Mucosa of gallbladder (tissue), 1 donor: Measurements from ENCODE around the gene ARRB1. TPM values are rescaled to one million over a fixed set of nuclear protein-coding genes. Genes with fewer than 3 reads are reported as not detected.
"Not testable (repeated sequence)": the region's sequence is repeated elsewhere in the genome, so short reads cannot be mapped to it uniquely, and the experiment has no call there.

Source experiments
- DNase-seq: peaks from one replicate; pipeline ENCODE4 v3.0.0-alpha.2; 2020; ENCODE audit warnings: low spot score
- total RNA-seq: library from RNA; stranded (reverse); gene quantifications from one replicate; pipeline ENCODE4 v1.2.1, GENCODE V29; 2021
- donor health status: DM: no; HTN: no; CAD: no.

ARRB1 gene
- total RNA-seq, result 57.7 TPM

DNA sequence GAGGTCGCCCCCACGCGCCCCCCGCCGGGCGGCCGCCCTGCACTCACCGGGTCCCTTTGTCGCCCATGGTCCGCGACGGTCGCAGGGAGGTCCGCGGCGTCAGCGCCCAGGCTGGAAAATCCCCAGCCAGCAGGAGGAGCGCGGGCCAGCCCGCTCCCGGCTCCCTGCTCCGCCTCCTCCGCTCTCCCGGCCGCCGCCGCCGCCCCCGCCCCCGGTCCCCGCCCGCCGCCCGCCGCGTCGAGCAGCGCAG is at the start of gene ARRB1:
Gene ARRB1, minus strand, starts transcription at position 121 of the 250 bp plus-strand sequence. Its CDS starts 54 bp downstream, at position 67.
- DNase-seq, result no peak

DNA sequence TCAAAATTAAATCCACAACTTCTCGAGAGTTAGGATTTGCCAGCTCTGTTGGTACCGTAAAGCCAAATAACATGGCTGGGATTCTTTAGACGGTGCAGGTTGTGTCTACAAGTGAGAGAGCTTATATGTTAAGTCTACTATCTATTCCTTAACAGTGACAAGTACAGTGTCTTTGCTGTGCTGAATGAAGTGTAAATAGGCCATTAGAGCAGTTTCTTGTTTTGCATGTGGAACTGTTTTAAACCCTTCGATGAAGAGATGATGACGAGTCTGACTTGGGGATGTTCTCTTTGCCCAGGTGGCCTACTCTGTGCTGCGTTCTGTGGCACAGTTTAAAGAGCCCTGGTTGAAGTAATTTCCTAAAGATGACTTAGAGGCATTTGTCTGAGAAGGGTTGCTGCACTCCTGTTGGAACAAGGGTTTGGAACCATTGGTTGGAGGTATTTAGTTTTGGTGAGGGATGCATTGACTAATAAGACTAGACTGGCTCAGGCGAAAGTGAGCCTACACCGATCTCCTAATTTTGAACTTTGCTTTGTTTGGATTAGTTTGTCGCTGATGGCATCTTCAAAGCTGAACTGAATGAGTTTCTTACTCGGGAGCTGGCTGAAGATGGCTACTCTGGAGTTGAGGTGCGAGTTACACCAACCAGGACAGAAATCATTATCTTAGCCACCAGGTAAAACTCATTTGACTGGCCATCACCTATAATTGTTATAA is 48.8 kb upstream of the ARRB1 start:
- DNase-seq, result no peak

- DNase-seq, result peak; percentile 92
Observed at GRCh38 chr11:75399344-75400145, 48.1 kb upstream of the ARRB1 start, which contains the start of gene RPS3. RPS3 (plus strand) TSS chr11:75399518; CDS start chr11:75399548, 30 bp downstream.

DNA sequence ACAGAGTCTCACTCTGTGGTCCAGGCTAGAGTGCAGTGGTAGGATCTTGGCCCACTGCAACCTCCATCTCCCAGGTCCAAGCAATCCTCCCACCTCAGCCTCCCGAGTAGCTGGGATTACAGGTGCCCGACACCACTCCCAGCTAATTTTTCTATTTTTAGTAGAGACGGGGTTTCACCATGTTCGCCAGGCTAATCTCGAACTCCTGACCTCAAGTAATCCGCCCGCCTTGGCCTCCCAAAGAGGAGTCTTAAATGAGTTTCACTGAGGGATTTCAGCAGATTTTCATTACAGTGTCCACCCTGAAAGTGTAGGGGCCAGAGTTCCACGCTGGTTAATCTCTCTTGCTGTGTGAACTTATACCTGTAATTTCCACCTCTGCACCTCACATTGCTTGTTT is 47.4 kb upstream of the ARRB1 start:
- no peak for DNase-seq

DNA sequence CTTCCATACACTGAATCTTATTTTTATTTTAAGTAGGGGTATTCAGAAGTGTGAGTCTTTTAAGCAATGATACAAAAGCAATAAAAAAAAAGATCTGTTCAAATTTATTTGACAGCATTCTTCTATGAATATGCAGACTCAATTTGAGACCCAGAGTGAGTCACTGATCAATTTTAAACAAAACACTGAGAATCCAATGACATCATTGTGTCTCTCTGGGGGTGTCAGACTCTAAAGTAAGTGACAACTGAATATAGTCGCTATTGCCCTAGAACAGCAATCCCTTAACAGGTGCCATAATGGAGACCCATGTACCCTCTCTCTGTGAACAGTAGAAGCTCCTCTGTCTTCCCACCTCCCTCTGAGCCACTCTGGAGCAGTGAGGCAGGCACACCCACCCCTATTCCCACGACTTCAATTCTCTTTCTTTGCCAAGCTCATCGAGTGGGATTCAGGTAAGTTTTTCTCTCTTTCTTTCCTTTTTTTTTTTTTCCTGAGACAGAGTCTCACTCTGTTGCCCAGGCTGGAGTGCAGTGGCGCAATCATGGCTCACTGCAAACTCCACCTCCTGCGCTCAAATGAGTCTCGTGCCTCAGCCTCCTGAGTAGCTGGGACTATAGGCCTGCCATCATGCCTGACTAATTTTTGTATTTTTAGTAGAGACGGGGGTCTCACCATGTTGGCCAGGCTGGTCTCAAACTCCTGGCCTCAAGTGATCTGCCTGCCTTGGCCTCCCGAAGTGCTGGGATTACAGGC is 42.8 kb upstream of the ARRB1 start:
- DNase-seq, result no peak

DNA sequence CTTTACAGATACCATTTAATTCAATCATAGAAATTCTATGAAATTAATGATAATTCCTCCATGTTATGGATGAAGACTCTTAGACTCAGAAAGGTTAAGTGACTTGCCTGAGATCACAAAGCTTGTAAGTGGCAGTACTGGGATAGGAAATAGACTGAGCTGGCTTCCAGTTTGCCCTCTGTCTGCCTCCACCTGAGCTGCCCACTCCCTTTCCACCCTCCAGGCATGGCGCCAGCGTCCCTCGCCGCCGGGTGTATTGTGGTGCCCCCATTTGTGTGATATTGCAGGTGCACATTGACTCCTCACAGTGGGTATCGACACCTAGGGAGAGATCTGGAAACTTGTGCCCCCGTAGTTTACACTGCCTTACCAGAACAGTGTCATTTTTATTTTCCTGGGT is 38.5 kb upstream of the ARRB1 start:
- DNase-seq, result no peak

DNA sequence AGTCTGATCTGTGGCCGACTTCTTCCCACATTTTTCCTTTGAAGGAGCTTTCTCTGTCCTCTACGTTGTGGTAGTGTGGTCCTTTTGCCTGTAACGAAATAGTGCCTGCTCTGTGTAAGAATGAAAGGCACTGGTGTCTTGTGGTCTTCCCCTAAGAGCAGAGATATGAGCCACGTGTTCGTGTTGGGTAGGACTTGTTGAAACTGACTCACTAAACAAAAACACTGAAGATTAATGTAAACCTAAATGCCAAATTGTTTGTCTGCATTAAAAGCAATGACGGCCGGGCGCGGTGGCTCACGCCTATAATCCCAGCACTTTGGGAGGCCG is 37.8 kb upstream of the ARRB1 start:
- DNase-seq, result no peak

DNA sequence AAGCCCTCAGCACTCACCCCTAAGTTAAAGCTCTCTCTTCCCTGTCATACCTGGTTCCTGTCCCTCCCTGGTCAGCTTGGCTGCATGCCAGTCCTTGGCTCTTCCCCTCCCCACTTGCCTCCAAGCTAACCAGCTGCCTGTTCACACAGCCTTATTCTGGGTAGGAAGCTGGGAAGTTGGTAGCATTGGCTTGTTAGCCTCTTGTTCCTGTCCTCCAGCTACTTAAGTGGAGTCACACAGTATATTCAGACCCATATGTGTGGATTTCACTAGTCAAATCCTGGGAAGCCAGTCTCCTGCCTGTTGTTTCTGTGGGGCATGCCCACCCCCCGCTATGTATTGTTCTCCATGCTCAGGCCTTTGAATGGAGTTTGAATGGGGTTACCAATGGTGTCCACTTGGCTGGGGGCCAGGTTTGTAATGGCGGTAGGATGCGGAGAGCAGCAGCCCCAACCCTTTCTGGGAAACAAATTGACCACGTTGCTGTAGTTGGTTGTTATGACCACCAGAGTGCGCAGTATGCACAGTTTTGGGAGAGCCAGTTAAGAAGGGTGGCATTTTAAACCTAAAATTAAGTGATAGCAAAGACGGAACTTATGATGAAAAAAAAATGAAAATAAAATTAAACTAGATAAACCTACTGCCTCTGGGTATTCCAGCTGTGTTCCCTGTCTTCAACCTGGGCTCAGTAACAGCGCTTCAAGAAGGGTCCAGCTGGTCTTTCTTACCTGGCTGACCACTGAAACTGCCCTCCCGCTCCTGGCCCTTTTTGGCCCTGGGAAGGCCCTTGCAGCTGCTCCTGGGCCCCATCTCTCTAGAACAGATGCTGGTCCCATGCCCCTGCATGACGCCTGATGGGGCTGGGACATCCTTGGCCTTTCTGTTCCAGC is 37.2 kb upstream of the ARRB1 start:
- DNase-seq, result peak; percentile 69

- no peak for DNase-seq
Observed at GRCh38 chr11:75387736-75388294, 36.4 kb upstream of the ARRB1 start.

- no peak for DNase-seq
Observed at GRCh38 chr11:75386942-75387630, 35.6 kb upstream of the ARRB1 start.

GRCh38 chr11:75384438-75385080 is 33.1 kb upstream of the ARRB1 start:
- peak; percentile 82 for DNase-seq

GRCh38 chr11:75383246-75383645 is 31.8 kb upstream of the ARRB1 start:
- DNase-seq, result no peak

DNA sequence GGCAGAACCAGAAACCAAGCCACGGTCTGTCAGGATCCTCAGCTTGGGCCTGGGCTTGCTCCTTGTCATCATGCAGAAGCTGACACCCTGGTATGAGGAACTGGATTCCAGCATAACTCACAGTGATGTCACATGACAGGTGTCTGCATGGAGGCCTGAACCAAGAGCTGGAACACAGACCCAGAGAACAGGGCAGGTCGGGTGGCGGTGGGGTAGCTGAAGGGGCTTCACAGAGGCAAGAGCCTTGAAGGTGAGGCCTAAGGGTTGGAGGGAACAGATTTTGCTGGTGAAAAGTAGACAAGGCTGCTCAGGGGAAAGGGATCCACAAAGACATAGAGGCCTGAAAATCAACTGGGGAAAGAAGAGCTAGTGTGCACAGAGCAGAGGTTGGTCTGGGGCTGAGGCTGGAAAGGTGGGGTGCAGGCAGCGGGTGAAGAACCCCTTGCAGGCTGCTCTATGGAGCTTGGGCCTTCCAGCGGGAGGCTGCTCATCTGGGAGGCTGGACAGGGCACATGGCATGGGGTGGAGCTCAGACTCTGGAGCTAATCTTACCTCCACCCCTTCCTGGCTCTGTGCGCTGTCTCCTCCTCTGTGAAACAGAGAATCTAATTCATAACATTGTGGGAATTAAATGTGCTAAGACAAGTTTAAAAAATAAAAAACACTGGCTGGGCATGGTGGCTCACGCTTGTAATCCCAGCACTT is 29.4 kb upstream of the ARRB1 start:
- peak; percentile 75 for DNase-seq

- DNase-seq, result no peak
Observed at GRCh38 chr11:75380245-75380644, 28.8 kb upstream of the ARRB1 start.

DNA sequence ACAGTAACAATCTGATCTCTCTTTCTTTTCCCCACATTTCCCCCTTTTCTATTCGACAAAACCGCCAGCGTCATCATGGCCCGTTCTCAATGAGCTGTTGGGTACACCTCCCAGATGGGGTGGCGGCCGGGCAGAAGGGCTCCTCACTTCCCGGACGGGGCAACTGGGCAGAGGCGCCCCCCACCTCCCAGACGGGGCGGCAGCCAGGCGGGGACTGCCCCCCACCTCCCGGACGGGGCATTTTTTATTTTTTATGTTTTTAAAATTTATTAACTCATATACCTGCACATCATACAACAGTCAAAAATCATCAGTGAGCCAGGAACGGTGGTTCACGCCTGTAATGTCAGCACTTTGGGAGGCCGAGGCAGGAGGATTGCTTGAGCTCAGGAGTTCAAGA is 27.3 kb upstream of the ARRB1 start:
- DNase-seq, result not testable (repeated sequence)

- no peak for DNase-seq
Observed at GRCh38 chr11:75376175-75376574, 24.7 kb upstream of the ARRB1 start.

- DNase-seq, result no peak
Observed at GRCh38 chr11:75375626-75376025, 24.2 kb upstream of the ARRB1 start.

DNA sequence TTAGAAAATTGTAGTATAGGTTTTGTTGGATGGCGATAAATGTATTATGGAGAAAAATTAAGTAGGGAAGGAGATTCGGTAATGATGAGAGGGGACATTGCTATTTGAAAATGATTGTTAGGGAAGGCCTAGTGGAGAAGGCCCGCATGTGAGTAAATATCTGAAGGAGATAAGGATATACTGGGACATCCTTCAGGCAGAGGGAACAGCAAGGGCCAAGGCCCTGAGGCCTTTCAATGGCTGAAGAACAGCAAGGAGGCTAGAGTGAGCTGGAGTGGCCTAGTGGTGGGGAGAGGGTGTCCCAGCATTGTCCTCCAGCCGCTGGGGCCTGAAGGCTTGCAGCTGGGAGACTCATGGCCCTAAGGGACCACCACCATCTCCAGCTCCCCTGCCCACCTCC is 23.2 kb upstream of the ARRB1 start:
- no peak for DNase-seq

DNA sequence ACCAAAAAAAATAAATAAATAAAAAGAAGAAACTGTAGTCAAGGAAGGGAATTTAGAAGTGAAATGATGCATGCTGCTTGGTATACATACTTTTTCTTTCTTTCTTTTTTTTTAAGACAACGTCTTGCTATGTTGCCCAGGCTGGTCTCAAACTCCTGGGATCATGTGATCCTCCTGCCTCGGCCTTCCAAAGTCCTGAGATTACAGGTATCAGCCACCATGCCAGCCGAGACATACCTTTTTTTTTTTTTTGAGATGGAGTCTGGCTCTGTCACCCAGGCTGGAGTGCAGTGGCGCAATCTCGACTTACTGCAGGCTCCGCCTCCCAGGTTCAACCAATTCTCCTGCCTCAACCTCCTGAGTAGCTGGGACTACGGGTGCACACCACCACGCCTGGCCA is 21.7 kb upstream of the ARRB1 start:
- no peak for DNase-seq
